GM19239 (cell line): ENCODE results near the gene FGD5.

Experiments used
- DNase-seq: peaks from one replicate; pipeline ENCODE4 v3.0.0; 2011; ENCODE audit warnings: low spot score; ENCODE audit not compliant: insufficient read length
- FAIRE-seq: peaks from 2 replicates; lab custom pipeline; 2011; peaks lifted over from hg19 to GRCh38; lab: Jason Lieb, UNC

FGD5 gene

GRCh38 chr3:14866627-14867026 is 47.9 kb downstream of the FGD5 start:
- DNase-seq, result no peak
- no peak for FAIRE-seq

DNA sequence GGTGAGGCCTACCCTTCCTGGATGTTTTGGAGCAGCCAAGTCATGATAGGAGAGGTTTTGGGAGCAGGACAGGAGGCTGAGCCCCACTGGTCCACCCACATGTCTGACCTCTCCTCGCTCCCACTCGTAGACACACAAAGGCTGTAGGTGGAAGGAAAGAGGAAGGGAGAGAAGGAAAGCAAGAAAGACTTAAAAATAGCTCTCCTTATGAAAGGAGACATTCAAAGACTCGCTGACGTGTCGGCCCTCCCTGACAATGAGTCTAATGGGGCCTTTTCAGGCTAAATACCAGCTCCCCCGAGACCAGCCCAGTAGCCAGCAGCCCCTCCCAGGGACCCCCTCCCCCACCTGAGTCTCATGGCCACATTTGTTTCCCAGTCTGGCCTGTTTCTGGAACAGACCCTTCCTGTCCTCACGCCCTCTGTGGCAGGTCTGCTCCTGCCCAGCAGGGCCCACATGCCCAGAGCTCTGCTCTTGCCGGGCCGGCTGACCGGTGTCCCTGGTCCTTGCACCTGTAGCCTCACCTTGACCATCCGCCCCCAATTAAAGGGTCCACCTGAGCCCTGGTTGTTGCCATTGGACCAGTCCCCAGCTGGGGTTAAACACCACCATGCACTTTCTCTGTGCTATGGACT is 49.3 kb downstream of the FGD5 start:
- DNase-seq (no peak), FAIRE-seq (no peak)

DNA sequence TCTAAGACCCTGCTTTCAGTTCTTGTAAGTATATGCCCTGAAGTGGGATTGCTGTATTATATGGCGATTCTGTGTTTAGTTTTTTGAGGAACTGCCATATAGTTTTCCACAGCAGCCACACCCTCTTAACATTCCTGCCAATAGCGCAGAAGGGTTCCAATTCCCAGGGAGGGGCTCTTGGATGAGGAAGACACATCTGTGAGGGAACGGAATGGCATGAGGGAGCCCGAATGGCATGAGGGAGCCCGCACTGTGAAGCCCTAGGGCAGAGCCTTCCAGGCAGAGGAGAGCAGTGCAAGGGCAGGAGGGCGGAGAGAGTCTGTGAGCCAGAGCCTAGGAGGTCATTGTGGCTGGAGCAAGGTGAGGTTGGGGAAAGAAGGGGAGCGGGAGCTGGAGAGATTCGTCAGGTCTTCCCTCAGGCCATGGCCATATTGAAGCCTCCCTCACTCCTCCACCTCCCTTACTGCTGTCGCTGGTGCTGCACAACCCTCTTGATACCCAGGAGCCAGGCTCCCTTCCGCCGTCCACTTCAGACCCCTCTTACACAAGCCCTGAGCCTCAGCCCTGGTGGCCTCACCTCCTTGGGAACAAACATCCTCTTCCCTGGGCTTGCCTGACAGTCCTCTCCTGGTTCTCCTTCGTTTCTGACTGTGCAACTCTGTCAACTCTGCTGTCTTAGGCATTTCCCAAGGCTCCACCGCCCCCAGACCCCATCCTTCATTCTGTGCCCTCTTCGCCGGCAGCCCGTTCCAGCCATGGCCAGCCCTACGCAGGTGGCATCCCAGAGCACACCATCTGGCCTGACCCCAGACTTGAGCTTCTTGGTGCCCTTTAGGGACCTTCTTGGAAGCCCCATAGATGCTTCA is 51.4 kb downstream of the FGD5 start:
- FAIRE-seq (no peak), DNase-seq (no peak)

DNA sequence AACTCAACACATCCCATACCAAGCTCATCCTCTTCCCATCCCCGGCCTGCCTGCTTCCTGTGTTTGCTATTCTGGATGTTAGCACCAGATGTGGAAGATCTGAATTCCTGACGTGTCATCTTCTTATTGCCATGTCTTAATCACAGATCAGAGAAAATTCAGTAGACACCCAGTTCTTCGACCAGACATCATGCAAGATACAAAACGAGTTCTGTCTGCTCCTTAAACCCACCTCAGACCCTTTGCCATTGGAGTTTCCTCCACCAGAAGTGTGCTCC is 52.0 kb downstream of the FGD5 start:
- DNase-seq (no peak), FAIRE-seq (no peak)

GRCh38 chr3:14871456-14872200 is 52.9 kb downstream of the FGD5 start:
- no peak for DNase-seq

GRCh38 chr3:14872706-14873105 is 53.9 kb downstream of the FGD5 start:
- DNase-seq (no peak), FAIRE-seq (no peak)

More at GRCh38 chr3:14871456-14872200, 52.9 kb downstream of the FGD5 start:
- no peak for FAIRE-seq

DNA sequence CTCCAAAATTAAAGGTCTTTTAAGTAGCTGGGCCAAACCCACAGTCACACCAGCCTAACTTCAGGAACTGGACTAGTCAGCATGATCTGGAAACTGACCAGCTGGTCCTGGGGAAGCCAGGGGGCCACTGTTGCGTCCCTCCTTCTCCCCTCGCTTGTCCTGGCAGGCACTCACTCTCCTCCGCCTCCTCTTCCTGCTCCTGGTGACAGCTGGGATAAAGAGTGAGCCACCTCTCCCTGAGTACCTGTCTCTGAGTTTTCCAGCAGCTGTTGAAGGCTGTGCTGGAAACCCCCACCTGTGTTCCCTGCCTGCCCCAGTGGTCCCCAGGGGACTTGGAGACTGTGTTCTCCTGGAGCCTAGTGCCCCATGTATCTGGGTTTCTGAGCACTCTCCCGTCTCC is 56.0 kb downstream of the FGD5 start:
- no peak for FAIRE-seq
- DNase-seq, result no peak

DNA sequence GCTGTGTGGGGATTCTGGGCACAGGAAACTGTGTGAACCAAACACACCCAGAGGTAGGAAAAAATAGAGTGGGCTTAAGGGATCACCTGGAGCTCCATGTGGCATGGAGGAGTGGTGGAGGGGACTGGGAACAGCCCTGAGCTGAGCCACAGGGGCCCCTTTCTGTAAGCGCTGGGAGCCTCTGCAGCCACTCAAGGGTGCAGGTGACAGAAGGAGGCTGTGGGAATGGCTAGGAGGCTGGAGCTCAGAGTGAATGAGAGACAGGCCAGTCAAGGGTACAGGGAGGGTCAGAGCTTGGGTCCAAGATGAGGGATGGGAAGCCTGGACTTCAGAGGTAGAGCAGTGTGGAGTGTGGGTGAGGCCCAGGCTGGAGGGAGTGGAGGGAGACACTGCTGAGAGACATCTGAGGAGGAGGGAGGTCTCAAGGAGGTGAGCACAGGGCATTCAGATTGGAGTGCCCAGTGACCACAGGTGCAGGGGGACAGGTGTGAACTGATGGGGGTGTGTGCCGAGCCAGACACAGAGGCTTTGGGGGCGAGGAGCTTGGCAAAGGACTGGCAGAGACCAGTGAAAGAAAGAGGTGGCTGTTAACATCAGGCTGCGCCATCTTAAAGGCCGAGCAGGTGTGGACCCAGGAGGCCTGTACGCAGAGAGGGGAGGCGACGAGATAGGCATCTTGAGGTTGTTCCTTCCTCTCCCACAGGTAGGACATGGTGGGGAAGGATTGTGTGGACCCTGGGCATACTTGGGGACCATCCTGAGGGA is 56.8 kb downstream of the FGD5 start:
- no peak for FAIRE-seq
- no peak for DNase-seq

GRCh38 chr3:14876921-14877333 is 58.2 kb downstream of the FGD5 start:
- FAIRE-seq, result no peak
- no peak for DNase-seq

- FAIRE-seq, result no peak
- no peak for DNase-seq
These were observed 58.7 kb downstream of the FGD5 start for GRCh38 chr3:14877469-14877868.

DNA sequence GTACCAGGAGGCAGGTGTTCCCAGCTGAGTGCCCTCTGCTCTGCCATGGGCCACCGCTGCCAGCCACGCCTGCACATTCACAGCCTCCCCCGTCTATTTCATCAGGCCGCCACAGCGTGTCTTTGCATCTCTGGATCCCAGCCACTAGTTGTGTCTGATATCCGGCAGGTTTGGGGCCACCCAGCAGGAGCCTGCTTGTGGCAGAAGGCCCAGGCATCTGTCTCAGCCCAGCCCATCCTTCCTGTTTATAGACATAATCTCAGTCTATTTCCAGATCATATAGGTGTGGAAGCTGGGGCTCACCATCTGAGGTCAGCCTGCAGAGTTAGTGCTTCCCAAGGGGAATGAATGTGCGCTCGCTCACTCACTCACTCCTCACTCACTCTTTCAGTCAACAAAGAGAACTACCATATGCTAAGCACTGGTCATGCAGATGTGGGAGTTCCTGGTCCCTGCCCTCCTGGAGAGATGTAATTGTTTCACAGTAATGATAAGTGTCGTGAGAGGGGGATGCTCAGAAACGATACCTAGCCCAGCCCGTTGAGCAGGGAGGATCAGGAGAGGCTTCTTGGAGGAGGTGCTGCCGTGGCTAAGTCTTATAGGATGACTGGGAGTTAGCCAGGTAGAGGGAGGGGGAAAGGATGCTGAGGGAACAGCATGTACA is 60.6 kb downstream of the FGD5 start:
- FAIRE-seq, result no peak
- DNase-seq, result no peak

DNA sequence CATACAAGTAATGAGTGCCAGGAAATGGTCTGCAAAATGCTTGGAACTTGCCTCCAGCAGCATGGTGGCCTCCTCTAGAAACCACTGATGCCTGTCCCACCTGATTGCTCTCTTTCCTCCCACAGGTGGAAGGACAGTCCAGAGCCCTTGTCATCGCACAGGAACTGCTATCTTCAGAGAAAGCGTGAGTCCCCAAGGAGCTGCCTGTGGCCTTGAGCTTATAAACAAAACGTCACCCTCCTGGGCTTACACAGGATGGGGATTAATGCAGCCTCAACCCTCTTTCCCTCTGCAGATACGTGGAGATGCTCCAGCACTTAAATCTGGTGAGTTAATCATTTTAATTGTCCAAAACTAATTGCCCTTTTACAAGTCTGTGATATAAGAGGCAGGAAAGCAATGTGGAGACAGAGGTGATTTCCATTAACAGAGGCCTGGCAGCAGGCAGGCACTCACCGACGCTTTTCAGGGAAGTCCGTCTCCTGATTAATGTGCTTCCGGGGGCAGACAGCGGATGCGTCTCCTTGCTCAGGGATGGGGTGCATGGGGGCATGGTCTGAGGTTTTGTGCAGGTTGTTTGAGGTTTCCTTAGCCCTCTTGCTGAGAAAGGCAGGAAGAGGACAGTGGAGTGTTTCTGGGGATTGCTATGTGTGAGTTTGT is 61.8 kb downstream of the FGD5 start:
- DNase-seq (no peak), FAIRE-seq (no peak)

- DNase-seq, result no peak
- no peak for FAIRE-seq
These were observed 64.5 kb downstream of the FGD5 start for GRCh38 chr3:14883226-14883625.

DNA sequence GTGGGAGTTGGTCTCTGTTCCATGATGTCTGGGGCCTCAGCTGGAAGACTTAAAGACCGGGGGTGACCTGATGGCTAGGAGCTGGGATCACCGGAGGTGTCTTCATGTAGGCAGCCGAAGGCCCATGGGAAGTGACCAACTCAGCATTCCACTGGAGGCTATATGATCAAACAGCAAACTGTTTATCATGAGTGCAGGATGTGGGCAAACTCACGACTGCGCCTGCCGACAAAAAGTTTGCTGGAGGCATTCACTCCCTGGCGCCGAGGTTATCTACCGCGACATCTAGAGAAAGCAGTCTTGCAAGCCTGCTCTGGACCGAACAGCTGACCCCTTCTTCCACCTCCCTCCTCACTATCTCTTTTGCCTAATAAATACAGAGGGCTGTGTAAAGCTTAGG is 65.9 kb downstream of the FGD5 start:
- FAIRE-seq, result no peak
- DNase-seq, result no peak

DNA sequence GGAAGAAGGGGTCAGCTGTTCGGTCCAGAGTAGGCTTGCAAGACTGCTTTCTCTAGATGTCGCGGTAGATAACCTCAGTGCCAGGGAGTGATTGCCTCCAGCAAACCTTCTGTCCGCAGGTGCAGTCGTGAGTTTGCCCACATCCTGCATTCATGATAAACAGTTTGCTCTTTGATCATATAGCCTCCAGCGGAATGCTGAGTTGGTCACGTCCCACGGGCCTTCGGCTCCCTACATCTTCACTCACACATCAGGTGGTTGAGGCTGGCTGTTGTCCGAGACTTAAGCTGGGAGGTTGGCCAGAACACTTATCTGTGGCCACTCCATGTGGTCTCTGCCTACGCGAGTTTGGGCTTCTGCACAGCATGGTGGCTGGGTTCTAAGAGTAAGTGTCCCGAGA is 66.5 kb downstream of the FGD5 start:
- FAIRE-seq, result no peak
- no peak for DNase-seq

GRCh38 chr3:14886101-14886500 is 67.3 kb downstream of the FGD5 start:
- DNase-seq, result no peak
- no peak for FAIRE-seq

- FAIRE-seq, result no peak
- DNase-seq, result no peak
These were observed 70.4 kb downstream of the FGD5 start for GRCh38 chr3:14889205-14889604.

DNA sequence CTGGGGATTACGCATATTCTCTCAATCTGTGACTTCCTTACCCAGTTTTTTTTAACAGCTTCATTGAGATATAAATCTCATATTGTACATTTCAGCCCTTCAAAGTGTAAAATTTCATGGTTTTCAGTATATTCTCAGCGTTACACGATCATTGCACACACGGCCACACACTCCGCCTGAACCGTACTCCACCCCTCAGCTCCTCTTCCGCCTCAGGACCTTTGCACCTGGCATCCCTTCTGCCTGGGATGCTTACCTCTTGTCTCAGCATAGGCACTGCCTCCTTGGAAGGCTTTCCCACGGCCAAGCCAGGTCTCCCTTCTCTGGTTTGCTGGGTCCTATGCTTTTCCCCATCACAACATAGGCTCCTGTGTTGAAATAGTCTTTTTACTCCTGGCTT is 71.2 kb downstream of the FGD5 start:
- no peak for FAIRE-seq

GRCh38 chr3:14890476-14890875 is 71.7 kb downstream of the FGD5 start:
- DNase-seq, result no peak
- no peak for FAIRE-seq

More for the DNA sequence above, 71.2 kb downstream of the FGD5 start:
- no peak for DNase-seq
